GM12878 (cell line): ENCODE data around the gene YEATS2. TPM values are rescaled to one million over a fixed set of nuclear protein-coding genes. Genes with fewer than 3 reads are reported as not detected.

Experiments used
- ATAC-seq: fragments of 200-7000 bp; cut with Tn5 transposase; 3 replicates; pipeline ENCODE4 v1.9.1; 2020; ENCODE audit warnings: mild to moderate bottlenecking, moderate library complexity
- Bru-seq: library from RNA; stranded (reverse); fragments of 400-500 nt; gene quantifications from one replicate; lab custom pipeline; 2021; lab: Mats Ljungman, UMichigan
- BruChase-seq, 2 experiments: library from RNA; stranded (reverse); fragments of 400-500 nt; gene quantifications; one replicate each; lab custom pipeline; 2021; lab: Mats Ljungman, UMichigan
- BruUV-seq: library from RNA; stranded (reverse); fragments of 400-500 nt; replicated peaks from 2 replicates; lab custom pipeline; 2021; lab: Mats Ljungman, UMichigan
- CTCF ChIA-PET: fragments of 300-600 bp; sonication (Branson Sonifier 250); formaldehyde crosslinking; extraction: SDS; loops from one replicate; lab custom pipeline; 2021; ENCODE audit warnings: inconsistent platforms; lab: Yijun Ruan, JAX
- POLR2A ChIA-PET: fragments of 350-600 bp; formaldehyde crosslinking; extraction: SDS; loops from one replicate; lab custom pipeline; 2021; ENCODE audit warnings: inconsistent platforms; lab: Charles Lee
- RAD21 ChIA-PET: fragments of 300-600 bp; sonication (Branson Sonifier 250); formaldehyde crosslinking; loops from one replicate; lab custom pipeline; 2023; ENCODE audit warnings: antibody characterized with exemption; ENCODE audit not compliant: unreplicated experiment; lab: Charles Lee
- SMC1A ChIA-PET: fragments of 300-600 bp; sonication (Branson Sonifier 250); formaldehyde crosslinking; loops from one replicate; lab custom pipeline; 2023; ENCODE audit not compliant: unreplicated experiment, uncharacterized antibody; lab: Charles Lee
- DNase-seq: peaks from one replicate; pipeline ENCODE4 v3.0.0-alpha.2; 2011; ENCODE audit warnings: low read depth, low spot score
- FAIRE-seq: peaks from 3 replicates; lab custom pipeline; 2011; peaks lifted over from hg19 to GRCh38; lab: Jason Lieb, UNC
- H2AFZ ChIP-seq: 2 replicates; pipeline ENCODE4 v1.6.0; 2011; ENCODE audit warnings: low read depth, low read length, control low read depth; ENCODE audit not compliant: control insufficient read depth
- H3K27ac ChIP-seq: 2 replicates; pipeline ENCODE4 v1.5.1; 2011; ENCODE audit warnings: control low read depth; ENCODE audit not compliant: control insufficient read depth, insufficient read depth
- H3K27me3 ChIP-seq, 2 experiments: replicated peaks in 1 of 2; 2 replicates each; pipeline versions ENCODE4 v1.6.0 to v1.6.1; 2011; ENCODE audit warnings: low read length in 1 of 2; ENCODE audit not compliant: control insufficient read depth in 2 of 2, insufficient read depth in 2 of 2
- H3K36me3 ChIP-seq, 2 experiments: 2 replicates each; pipeline ENCODE4 v1.5.1; 2011; ENCODE audit warnings: low read length in 1 of 2; ENCODE audit not compliant: control insufficient read depth in 2 of 2, insufficient read depth in 2 of 2
- H3K4me1 ChIP-seq: 2 replicates; pipeline ENCODE4 v1.6.1; 2011; ENCODE audit warnings: mild to moderate bottlenecking, low read length, moderate library complexity, mixed read lengths; ENCODE audit not compliant: control insufficient read depth, insufficient read depth
- H3K4me2 ChIP-seq: 2 replicates; pipeline ENCODE4 v1.6.0; 2011; ENCODE audit warnings: control low read depth; ENCODE audit not compliant: control insufficient read depth, insufficient read depth
- H3K4me3 ChIP-seq: fragments of 200-600 bp; sonication (generic); 2 replicates; pipeline ENCODE4 v1.5.1; 2016
- H3K79me2 ChIP-seq: 2 replicates; pipeline ENCODE4 v1.6.0; 2011; ENCODE audit warnings: low read length; ENCODE audit not compliant: control insufficient read depth, insufficient read depth
- H3K9ac ChIP-seq: 2 replicates; pipeline ENCODE4 v1.8.0; 2011; ENCODE audit warnings: low read length, control low read depth, mixed read lengths; ENCODE audit not compliant: control insufficient read depth, insufficient read depth
- H3K9me3 ChIP-seq: replicated peaks from 3 replicates; pipeline ENCODE4 v1.5.1; 2011; ENCODE audit warnings: mild to moderate bottlenecking, low read length; ENCODE audit not compliant: control insufficient read depth, insufficient read depth
- H4K20me1 ChIP-seq: 2 replicates; pipeline ENCODE4 v1.6.0; 2011; ENCODE audit not compliant: control insufficient read depth, insufficient read depth
- BHLHE40 ChIP-seq, 2 experiments: fragments of 450-650 bp in 1 of 2; IDR thresholded peaks; 2 replicates each; pipeline ENCODE4 v1.6.1; 2011 to 2017; ENCODE audit warnings: low read depth in 2 of 2, borderline replicate concordance in 1 of 2, improper control_type of control experiment in 1 of 2, low read length in 1 of 2, mild to moderate bottlenecking in 1 of 2
- CREB1 ChIP-seq: IDR thresholded peaks from 2 replicates; pipeline ENCODE4 v1.6.1; 2012; ENCODE audit warnings: low read depth, mild to moderate bottlenecking, inconsistent platforms
- HDAC2 ChIP-seq: fragments of 200-600 bp; sonication (generic); IDR thresholded peaks from 2 replicates; pipeline ENCODE4 v1.6.1; 2017
- HDAC6 ChIP-seq: fragments of 200-600 bp; sonication (generic); IDR thresholded peaks from one replicate; pipeline ENCODE4 v1.8.0; 2017; ENCODE audit warnings: antibody characterized with exemption; ENCODE audit not compliant: unreplicated experiment
- IKZF1 ChIP-seq: fragments of 450-650 bp; conservative IDR thresholded peaks from 2 replicates; pipeline ENCODE4 v1.6.1; 2017; ENCODE audit warnings: antibody characterized with exemption, mild to moderate bottlenecking
- IKZF2 ChIP-seq, 2 experiments: fragments of 450-650 bp; IDR thresholded peaks; 2 replicates each; pipeline ENCODE4 v1.6.1; 2017; ENCODE audit warnings: mild to moderate bottlenecking in 2 of 2, moderate library complexity in 2 of 2
- MXI1 ChIP-seq: fragments of 150-350 bp; IDR thresholded peaks from 2 replicates; pipeline ENCODE4 v1.6.1; 2011; ENCODE audit warnings: low read depth, mild to moderate bottlenecking, inconsistent platforms, low read length, improper control_type of control experiment
- MYC ChIP-seq: IDR thresholded peaks from 2 replicates; pipeline ENCODE4 v1.6.1; 2011; ENCODE audit warnings: mild to moderate bottlenecking, low read length, moderate library complexity, inconsistent platforms; ENCODE audit not compliant: insufficient read depth, insufficient replicate concordance, insufficient read length, severe bottlenecking
- NKRF ChIP-seq: fragments of 450-650 bp; conservative IDR thresholded peaks from 2 replicates; pipeline ENCODE4 v1.6.1; 2017; ENCODE audit warnings: mild to moderate bottlenecking, moderate library complexity
- POLR2A ChIP-seq: IDR thresholded peaks from 2 replicates; pipeline ENCODE4 v1.6.1; 2011; ENCODE audit warnings: low read depth, mild to moderate bottlenecking, low read length
- STAT3 ChIP-seq: IDR thresholded peaks from 2 replicates; pipeline ENCODE4 v1.6.1; 2011; ENCODE audit warnings: low read depth, low read length, improper control_type of control experiment
- USF1 ChIP-seq: IDR thresholded peaks from 2 replicates; pipeline ENCODE4 v1.6.1; 2011; ENCODE audit warnings: borderline replicate concordance, low read depth, mild to moderate bottlenecking, moderate library complexity, mixed read lengths, low read length; ENCODE audit not compliant: insufficient read depth; ENCODE audit errors: extremely low read length
- YY1 ChIP-seq: IDR thresholded peaks from 2 replicates; pipeline ENCODE4 v1.6.1; 2011; ENCODE audit warnings: low read depth, mild to moderate bottlenecking, low read length
- ZNF207 ChIP-seq: fragments of 450-650 bp; IDR thresholded peaks from 2 replicates; pipeline ENCODE4 v1.6.1; 2014; ENCODE audit warnings: antibody characterized with exemption, mild to moderate bottlenecking, borderline replicate concordance
- WGBS: methylation state at CpG from one replicate; pipeline ENCODE4 v1.1.6; 2016; ENCODE audit warnings: low lambda C conversion rate; ENCODE audit not compliant: insufficient replicate concordance, insufficient coverage; ENCODE audit errors: missing lambda C conversion rate; 5-methylcytosine and 5-hydroxymethylcytosine counted together
- in situ Hi-C: fragments of 300-500 bp; cut with MboI; formaldehyde crosslinking; loops from 9 replicates; pipeline ENCODE4 v1.14.3; 2018; ENCODE audit warnings: mixed read lengths
- intact Hi-C: fragments of 100-400 bp; cut with micrococcal nuclease; formaldehyde crosslinking; loops from one replicate; pipeline ENCODE4 v1.14.2; 2022; ENCODE audit not compliant: unreplicated experiment
- long read RNA-seq, 2 experiments: library from polyadenylated mRNA; unstranded; transcript quantifications; one replicate each; pipeline ENCODE4 v2.0.0, GENCODE V29; 2019 to 2020
- polyA minus RNA-seq, 3 experiments: library from RNA; depleted of rRNA, polyadenylated mRNA; stranded (reverse); fragments of >200 nt; gene quantifications; 2 replicates each; pipeline ENCODE4 v1.2.3, GENCODE V29; 2011
- polyA plus RNA-seq, 11 experiments: library from polyadenylated mRNA; depleted of rRNA in 4 of 11; unstranded in 6 of 11; stranded (reverse) in 5 of 11; fragments of >200 nt; fragmentation: Nextera tagmentation in 4 of 11; fragmentation: Illumina TruSeq in 1 of 11; extraction: Ambion mirVana in 4 of 11; extraction: Trizol in 1 of 11; gene quantifications; 1 replicate in 1 of 11; 2 replicates in 10 of 11; pipeline versions ENCODE4 v1.2.1 to v1.2.3, GENCODE V29; 2011 to 2016; ENCODE audit warnings: inconsistent platforms in 2 of 11, missing spikeins in 2 of 11, low read depth in 1 of 11
- total RNA-seq, 4 experiments: library from RNA; depleted of rRNA in 3 of 4; stranded (reverse); fragments of >200 nt in 3 of 4; fragmentation: Illumina TruSeq in 1 of 4; extraction: Trizol in 1 of 4; gene quantifications; 2 replicates each; pipeline versions ENCODE4 v1.2.1 to v1.2.3, GENCODE V29; 2013 to 2021
- TF ChIP-seq, protein P1 (sequence below): IDR thresholded peaks from 2 replicates; pipeline ENCODE4 v1.6.1; 2012; ENCODE audit warnings: low read depth, low read length, improper control_type of control experiment

The YEATS2 gene
- total RNA-seq (2013; cell fraction: nucleolus; rRNA removed) = 306 and 321 TPM in 2 replicates
- 31.0 and 32.9 TPM in 2 replicates for total RNA-seq (2014; rRNA removed)
- 31.8 and 32.7 TPM in 2 replicates for total RNA-seq (2014; rRNA removed; fragmentation: Illumina TruSeq; extraction: Trizol)
- total RNA-seq (2021) = 24.0 and 24.8 TPM in 2 replicates
- polyA plus RNA-seq (2011; ENCODE audit: low read depth) = 11.2 TPM
- 54.9 and 65.3 TPM in 2 replicates for polyA plus RNA-seq (2011; rRNA removed)
- polyA plus RNA-seq (2011; cell fraction: cytosol; rRNA removed) = 57.4 and 60.2 TPM in 2 replicates
- 81.2 and 90.0 TPM in 2 replicates for polyA plus RNA-seq (2011; cell fraction: nucleus; rRNA removed)
- 16.9 and 26.7 TPM in 2 replicates for polyA plus RNA-seq (2012)
- 23.8 and 34.8 TPM in 2 replicates for polyA plus RNA-seq (2014; fragmentation: Illumina TruSeq; extraction: Trizol)
- polyA plus RNA-seq (2014; fragmentation: Nextera tagmentation; extraction: Ambion mirVana) = 1 to 10 TPM; 1.9 to 3.8 TPM
- 22.6 and 26.8 TPM in 2 replicates for polyA plus RNA-seq (2014; rRNA removed)
- 10 to 100 TPM; 15.3 to 17.2 TPM for polyA plus RNA-seq (2016; fragmentation: Nextera tagmentation; extraction: Ambion mirVana)
- 100.0 and 107 TPM in 2 replicates for polyA minus RNA-seq (2011; rRNA and poly(A)+ RNA removed)
- 27.1 and 27.8 TPM in 2 replicates for polyA minus RNA-seq (2011; cell fraction: cytosol; rRNA and poly(A)+ RNA removed)
- polyA minus RNA-seq (2011; cell fraction: nucleus; rRNA and poly(A)+ RNA removed) = 52.5 and 80.7 TPM in 2 replicates
- Bru-seq, nascent RNA = percentile 92 among the genes with signal in this experiment
- percentile 89 among the genes with signal in this experiment for BruChase-seq, experiment 1, labeled RNA remaining after a 6-hour chase
- percentile 89 among the genes with signal in this experiment for BruChase-seq, experiment 2, labeled RNA remaining after a 2-hour chase
- long read RNA-seq, experiment 1, partial matches to known transcripts = 1 of 2 reads
- long read RNA-seq, experiment 1, other reads (novel, unspliced or antisense) = 1 of 2 reads
- long read RNA-seq, experiment 2, full-length matches to known transcripts = 3 of 23 reads
- long read RNA-seq, experiment 2, partial matches to known transcripts = 15 of 23 reads
- long read RNA-seq, experiment 2, other reads (novel, unspliced or antisense) = 5 of 23 reads

DNA sequence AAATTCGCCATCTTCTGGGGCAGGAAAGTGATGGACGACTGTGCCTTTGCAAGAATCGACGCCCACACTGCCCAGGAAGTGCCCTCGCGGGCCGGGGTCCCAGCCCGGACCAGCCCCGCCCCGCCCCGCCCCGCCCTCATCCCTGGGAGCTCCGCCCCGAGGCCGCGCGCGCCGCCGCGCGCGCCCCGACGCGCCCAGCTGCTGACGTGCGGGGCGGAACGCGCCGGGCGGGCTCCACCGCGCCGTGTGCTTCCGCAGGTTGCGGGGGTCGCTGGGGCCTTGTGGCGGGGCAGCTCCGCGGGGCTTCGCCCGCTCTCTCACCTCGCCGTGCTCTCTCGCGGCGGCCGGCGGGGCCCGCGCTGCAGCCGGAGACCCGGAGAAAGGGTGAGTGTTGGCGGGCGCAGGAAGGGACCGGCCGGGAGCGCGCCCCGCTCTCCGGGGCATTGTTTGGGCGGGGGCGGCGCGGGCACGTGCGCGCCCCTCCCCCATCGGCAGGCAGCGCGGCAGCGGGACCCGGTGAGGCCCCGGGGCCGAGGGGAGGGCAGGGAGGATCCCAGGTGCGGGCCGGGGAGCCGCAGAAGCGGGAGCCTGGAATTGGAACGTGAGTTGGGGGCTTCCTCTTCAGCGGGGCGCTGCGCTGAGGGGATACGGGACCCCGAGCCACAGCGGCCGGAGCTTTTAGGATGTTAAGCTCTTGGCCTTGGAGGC is at the start of gene YEATS2:
Gene YEATS2, plus strand, starts transcription at position 188 of the 708 bp plus-strand sequence. CDS start 17,366 bp downstream, outside the sequence.
- intact Hi-C loops = loop anchor here (2.0 to 5.0 kb wide), 3 partner anchors 61 to 145 kb away; no protein-coding TSS in a partner anchor
- H3K27ac ChIP-seq = peak within 1 kb of the TSS; percentile 91
- H3K27me3 ChIP-seq = no peaks in the 10 kb centered on the region
- H3K9me3 ChIP-seq = no peaks in the 10 kb centered on the region
- H3K4me3 ChIP-seq = peak within 1 kb of the TSS; percentile 99
- FAIRE-seq (no peak), DNase-seq (no peak), ATAC-seq (peak; percentile 82)
- WGBS = 2% methylated on average over 41 of the region's 89 CpGs
- H2AFZ ChIP-seq = peak within 1 kb of the TSS; percentile 98
- no peaks in the 10 kb centered on the region; the same call in 1 of the 2 replicates for H4K20me1 ChIP-seq
- SMC1A ChIA-PET = interaction anchor here (1.0 to 1.6 kb wide), 7 partner anchors 17 to 170 kb away, joined by 3 to 5 read pairs (median 4); no protein-coding TSS in a partner anchor
- BruUV-seq = no TSS peak
- in situ Hi-C loops = no loop called here
- no peaks in the 10 kb centered on the region for H3K4me1 ChIP-seq
- H3K79me2 ChIP-seq = peaks cover 50% of the 10 kb centered on the region
- POLR2A ChIA-PET = interaction anchor here (0.6 to 4.5 kb wide), 15 partner anchors 10 to 967 kb away, joined by 3 to 28 read pairs (median 3); partner anchors contain the start of gene KLHL24
- H3K4me2 ChIP-seq = peak within 1 kb of the TSS; percentile 88
- peak within 1 kb of the TSS; percentile 93 for H3K9ac ChIP-seq
- H3K36me3 ChIP-seq = peaks cover 0 to 4% of the 10 kb centered on the region in 2 experiments; a peak in 1 of 4 replicates
- CTCF ChIA-PET = interaction anchor here (0.6 to 1.6 kb wide), 10 partner anchors 8 to 250 kb away, joined by 3 to 10 read pairs (median 3); no protein-coding TSS in a partner anchor
- RAD21 ChIA-PET = interaction anchor here (0.7 to 1.9 kb wide), 17 partner anchors 9 to 229 kb away, joined by 3 to 14 read pairs (median 3); partner anchors contain the start of gene KLHL24
- TF ChIP-seq POLR2A (peak; percentile 81), NKRF (peak; percentile 93), IKZF1 (peak; percentile 85), CREB1 (peak; percentile 58), YY1 (peak; percentile 51), HDAC2 (0 out of 2 replicates have a peak, but pooled peaks have one; percentile 66), MYC (peak; percentile 62), BHLHE40 (IDR thresholded peaks at IDR 0.05; ENCODE audit: borderline replicate concordance in 1 of 2, low read depth in 2 of 2, low read length in 1 of 2) (peak; percentile 95 to 99), HDAC6 (no peak), USF1 (peak; percentile 48), IKZF2 (IDR thresholded peaks at IDR 0.05) (0 out of 4 replicates have a peak, but pooled peaks have one; percentile 14 to 20), ZNF207 (no peak), STAT3 (no peak), MXI1 (peak; percentile 35; the same call in 1 of the 2 replicates)
- TF ChIP-seq, protein P1, sequence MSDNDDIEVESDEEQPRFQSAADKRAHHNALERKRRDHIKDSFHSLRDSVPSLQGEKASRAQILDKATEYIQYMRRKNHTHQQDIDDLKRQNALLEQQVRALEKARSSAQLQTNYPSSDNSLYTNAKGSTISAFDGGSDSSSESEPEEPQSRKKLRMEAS = peak; percentile 77
